GM12874 (cell line): ENCODE measurements around the gene SYP.
A peak's percentile ranks its signal among the peaks of the same experiment; 100 is the strongest.

Experiments used
- CTCF ChIP-seq: IDR thresholded peaks from 2 replicates; pipeline ENCODE4 v1.5.1; 2011; ENCODE audit warnings: low read depth, mild to moderate bottlenecking, control low read depth, low read length, moderate library complexity; ENCODE audit not compliant: insufficient read depth

The SYP gene

GRCh38 chrX:49199315-49199595, 738 bp downstream of the SYP start:
- TF ChIP-seq CTCF: no peak

GRCh38 chrX:49198540-49199314, 1.3 kb downstream of the SYP start:
- TF ChIP-seq CTCF: no peak

- TF ChIP-seq CTCF: no peak
These were observed 2.4 kb downstream of the SYP start for GRCh38 chrX:49197543-49198087.

GRCh38 chrX:49193542-49193964, 6.4 kb downstream of the SYP start:
- no peak for TF ChIP-seq CTCF

- TF ChIP-seq CTCF: peak; percentile 61
These were observed 7.2 kb downstream of the SYP start for GRCh38 chrX:49192722-49193328.

DNA sequence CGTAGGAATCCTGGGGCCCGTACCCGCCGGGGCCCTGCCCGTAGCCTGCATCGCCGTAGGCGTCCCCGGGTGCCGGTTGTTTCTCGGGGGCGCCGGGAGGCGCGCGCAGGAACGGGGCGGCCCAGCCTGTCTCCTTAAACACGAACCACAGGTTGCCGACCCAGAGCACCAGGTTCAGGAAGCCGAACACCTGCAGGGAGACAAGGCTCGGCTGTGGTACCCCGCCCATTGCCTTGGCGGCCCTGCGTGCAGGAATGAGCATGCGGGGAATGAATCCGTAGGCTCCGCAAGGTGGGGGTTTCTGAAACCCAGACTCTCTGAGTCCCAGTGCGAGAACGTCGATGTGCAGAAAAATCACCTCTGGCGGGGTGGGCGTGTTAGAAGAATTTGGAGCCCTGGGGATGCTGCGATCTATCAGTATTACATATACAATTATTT, 8.4 kb downstream of the SYP start:
- TF ChIP-seq CTCF: no peak

GRCh38 chrX:49190821-49191573, 9.0 kb downstream of the SYP start:
- no peak for TF ChIP-seq CTCF
